Measurements from ENCODE around the gene FGF18. TPM values are rescaled to one million over a fixed set of nuclear protein-coding genes. Genes with fewer than 3 reads are reported as not detected.

The FGF18 gene
- total RNA-seq, 1 donor from 2014 or later = not detected

GRCh38 chr5:171434874-171435273, 15.4 kb downstream of the FGF18 start:
- Mint-ChIP-seq H3K4me1 (no peaks in the 10 kb centered on the region), H3K27ac (no peak overlapping the region), H3K9me3 (no peaks in the 10 kb centered on the region), H3K27me3 (no peaks in the 10 kb centered on the region), H3K36me3 (ENCODE audit: low read depth) (no peaks in the 10 kb centered on the region), H3K4me3 (no peak overlapping the region)
- ATAC-seq (ENCODE audit: low read depth) (no peak), DNase-seq (no peak)
- intact Hi-C loops (cut with micrococcal nuclease) = no loop called here
- no peak for TF ChIP-seq CTCF (IDR thresholded peaks at IDR 0.05)
- ChIA-PET CTCF (no interaction called here), POLR2A (no interaction called here)

- Mint-ChIP-seq H3K4me3 (no peak overlapping the region), H3K36me3 (ENCODE audit: low read depth) (no peaks in the 10 kb centered on the region)
- CTCF ChIA-PET = no interaction called here
These were observed 16.5 kb downstream of the FGF18 start for GRCh38 chr5:171435908-171436307.

GRCh38 chr5:171436804-171437285, 17.4 kb downstream of the FGF18 start:
- intact Hi-C loops (cut with micrococcal nuclease) = no loop called here
- CTCF ChIA-PET = no interaction called here
- DNase-seq (no peak), ATAC-seq (ENCODE audit: low read depth) (no peak)
- H3K4me1 Mint-ChIP-seq = no peaks in the 10 kb centered on the region
- H3K9me3 Mint-ChIP-seq = no peaks in the 10 kb centered on the region
- no peaks in the 10 kb centered on the region for H3K36me3 Mint-ChIP-seq (ENCODE audit: low read depth)
- POLR2A ChIA-PET = no interaction called here
- no peak overlapping the region for H3K4me3 Mint-ChIP-seq
- H3K27me3 Mint-ChIP-seq = no peaks in the 10 kb centered on the region
- H3K27ac Mint-ChIP-seq = no peak overlapping the region
- no peak for TF ChIP-seq CTCF (IDR thresholded peaks at IDR 0.05)

More at GRCh38 chr5:171435908-171436307, 16.5 kb downstream of the FGF18 start:
- DNase-seq (no peak), ATAC-seq (ENCODE audit: low read depth) (no peak)
- POLR2A ChIA-PET = no interaction called here
- no peaks in the 10 kb centered on the region for H3K9me3 Mint-ChIP-seq
- no peak overlapping the region for H3K27ac Mint-ChIP-seq
- no peaks in the 10 kb centered on the region for H3K27me3 Mint-ChIP-seq
- TF ChIP-seq CTCF (IDR thresholded peaks at IDR 0.05) = no peak
- no peaks in the 10 kb centered on the region for H3K4me1 Mint-ChIP-seq
- intact Hi-C loops (cut with micrococcal nuclease) = no loop called here

GRCh38 chr5:171437286-171437821, 17.9 kb downstream of the FGF18 start:
- Mint-ChIP-seq H3K9me3 (no peaks in the 10 kb centered on the region), H3K4me3 (no peak overlapping the region), H3K36me3 (ENCODE audit: low read depth) (no peaks in the 10 kb centered on the region), H3K27ac (no peak overlapping the region), H3K4me1 (no peaks in the 10 kb centered on the region), H3K27me3 (no peaks in the 10 kb centered on the region)
- ChIA-PET POLR2A (no interaction called here), CTCF (no interaction called here)
- DNase-seq (no peak), ATAC-seq (ENCODE audit: low read depth) (no peak)
- TF ChIP-seq CTCF (IDR thresholded peaks at IDR 0.05) = no peak
- intact Hi-C loops (cut with micrococcal nuclease) = no loop called here

- ATAC-seq (ENCODE audit: low read depth) = no peak
- ChIA-PET POLR2A (no interaction called here), CTCF (no interaction called here)
- DNase-seq = no peak
- Mint-ChIP-seq H3K4me3 (no peak overlapping the region), H3K27ac (no peak overlapping the region), H3K36me3 (ENCODE audit: low read depth) (no peaks in the 10 kb centered on the region), H3K4me1 (no peaks in the 10 kb centered on the region), H3K27me3 (no peaks in the 10 kb centered on the region), H3K9me3 (no peaks in the 10 kb centered on the region)
- intact Hi-C loops (cut with micrococcal nuclease) = no loop called here
- no peak for TF ChIP-seq CTCF (IDR thresholded peaks at IDR 0.05)
These were observed 19.3 kb downstream of the FGF18 start for GRCh38 chr5:171438738-171439137.
